Measurements from ENCODE around the gene VEGFC.

DNA sequence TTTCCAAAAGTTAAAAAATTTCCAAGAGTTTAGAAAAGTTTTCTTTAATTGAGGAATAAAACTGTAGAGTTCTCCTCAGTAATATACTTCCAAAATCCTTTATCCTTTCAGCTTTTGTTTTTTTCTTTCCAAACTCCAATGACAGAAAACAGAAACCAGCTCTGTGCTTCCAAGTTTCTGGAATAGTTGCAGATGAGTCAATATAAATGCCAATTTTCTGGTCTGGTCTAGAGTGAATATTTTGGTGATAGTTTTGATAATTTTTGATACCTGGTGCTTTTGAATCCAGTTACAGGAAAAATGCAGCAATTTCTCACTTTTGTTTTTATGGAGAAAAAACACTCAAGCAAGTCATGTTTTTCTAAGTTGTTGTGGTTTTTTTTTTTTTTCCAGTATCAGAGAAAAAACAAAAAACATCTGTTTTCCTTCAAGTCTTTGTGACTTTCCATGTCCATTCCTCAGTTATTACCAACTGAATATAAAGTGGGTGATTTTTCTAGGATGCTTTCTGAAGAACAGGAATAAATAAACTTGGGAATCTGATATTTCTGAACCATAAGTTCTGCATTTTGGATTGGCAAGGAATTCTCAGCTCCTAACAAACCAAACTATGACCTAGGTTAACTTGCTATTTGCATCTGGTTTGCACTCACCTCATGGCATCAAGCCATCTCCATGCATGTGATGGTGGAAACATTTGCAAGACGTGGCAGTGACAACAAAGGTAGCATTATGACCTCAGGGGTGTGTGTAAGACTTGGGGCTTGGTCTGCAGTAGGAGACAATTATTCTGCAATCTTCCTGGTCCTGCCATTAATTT lies 139.1 kb downstream of the VEGFC start:
- TF ChIP-seq POLR2A (IDR thresholded peaks at IDR 0.05) = no peak
- TF ChIP-seq, protein P1, sequence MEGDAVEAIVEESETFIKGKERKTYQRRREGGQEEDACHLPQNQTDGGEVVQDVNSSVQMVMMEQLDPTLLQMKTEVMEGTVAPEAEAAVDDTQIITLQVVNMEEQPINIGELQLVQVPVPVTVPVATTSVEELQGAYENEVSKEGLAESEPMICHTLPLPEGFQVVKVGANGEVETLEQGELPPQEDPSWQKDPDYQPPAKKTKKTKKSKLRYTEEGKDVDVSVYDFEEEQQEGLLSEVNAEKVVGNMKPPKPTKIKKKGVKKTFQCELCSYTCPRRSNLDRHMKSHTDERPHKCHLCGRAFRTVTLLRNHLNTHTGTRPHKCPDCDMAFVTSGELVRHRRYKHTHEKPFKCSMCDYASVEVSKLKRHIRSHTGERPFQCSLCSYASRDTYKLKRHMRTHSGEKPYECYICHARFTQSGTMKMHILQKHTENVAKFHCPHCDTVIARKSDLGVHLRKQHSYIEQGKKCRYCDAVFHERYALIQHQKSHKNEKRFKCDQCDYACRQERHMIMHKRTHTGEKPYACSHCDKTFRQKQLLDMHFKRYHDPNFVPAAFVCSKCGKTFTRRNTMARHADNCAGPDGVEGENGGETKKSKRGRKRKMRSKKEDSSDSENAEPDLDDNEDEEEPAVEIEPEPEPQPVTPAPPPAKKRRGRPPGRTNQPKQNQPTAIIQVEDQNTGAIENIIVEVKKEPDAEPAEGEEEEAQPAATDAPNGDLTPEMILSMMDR (IDR thresholded peaks at IDR 0.05) = no peak
